ENCODE results near the gene TMEM38B. TPM values are rescaled to one million over a fixed set of nuclear protein-coding genes. Genes with fewer than 3 reads are reported as not detected.
"Not testable (repeated sequence)": the region's sequence is repeated elsewhere in the genome, so short reads cannot be mapped to it uniquely, and the experiment has no call there.

The TMEM38B gene
- total RNA-seq, 2 experiments from 2014 or later = 17.6 TPM

DNA sequence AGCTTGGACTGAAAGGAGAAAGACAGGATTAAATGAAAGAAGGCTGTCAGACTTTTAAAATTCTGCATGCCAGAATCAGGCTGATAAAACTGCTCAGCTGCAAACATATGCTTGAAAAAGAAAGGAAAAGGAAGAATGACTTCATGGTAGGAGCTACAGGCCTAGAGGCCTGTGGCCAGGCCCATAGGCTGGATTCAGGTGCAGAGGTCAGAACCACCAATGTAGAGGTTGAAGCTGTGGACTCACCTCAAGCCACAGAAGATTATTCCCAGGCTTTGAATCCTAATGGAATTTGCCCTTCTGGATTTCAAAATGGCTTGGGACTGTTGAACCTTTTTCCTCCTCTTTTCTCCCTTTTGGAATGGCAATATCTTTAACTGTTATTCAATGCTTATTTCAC is 47.7 kb downstream of the TMEM38B start:
- peaks cover 1% of the 10 kb centered on the region for H3K9me3 Mint-ChIP-seq
- H3K27ac Mint-ChIP-seq = no peak overlapping the region
- CTCF ChIA-PET = interaction anchor here (0.6 to 0.7 kb wide), 2 partner anchors 23 to 137 kb away, joined by 3 read pairs; no protein-coding TSS in a partner anchor
- DNase-seq = no peak
- H3K27me3 Mint-ChIP-seq (ENCODE audit: low read depth) = no peaks in the 10 kb centered on the region
- H3K4me3 Mint-ChIP-seq = no peak overlapping the region
- no peaks in the 10 kb centered on the region for H3K4me1 Mint-ChIP-seq (ENCODE audit: low read depth)
- intact Hi-C loops (cut with micrococcal nuclease) = no loop called here
- peaks cover 44% of the 10 kb centered on the region for H3K36me3 Mint-ChIP-seq (ENCODE audit: low read depth)

DNA sequence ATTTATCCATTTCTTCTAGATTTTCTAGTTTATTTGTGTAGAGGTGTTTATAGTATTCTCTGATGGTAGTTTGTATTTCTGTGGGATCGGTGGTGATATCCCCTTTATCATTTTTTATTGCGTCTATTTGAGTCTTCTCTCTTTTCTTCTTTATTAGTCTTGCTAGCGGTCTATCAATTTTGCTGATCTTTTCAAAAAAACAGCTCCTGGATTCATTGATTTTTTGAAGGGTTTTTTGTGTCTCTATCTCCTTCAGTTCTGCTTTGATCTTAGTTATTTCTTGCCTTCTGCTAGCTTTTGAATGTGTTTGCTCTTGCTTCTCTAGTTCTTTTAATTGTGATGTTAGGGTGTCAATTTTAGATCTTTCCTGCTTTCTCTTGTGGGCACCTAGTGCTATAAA is 53.0 kb downstream of the TMEM38B start:
- H3K27me3 Mint-ChIP-seq (ENCODE audit: low read depth); intact Hi-C loops (cut with micrococcal nuclease); CTCF ChIA-PET; H3K4me3 Mint-ChIP-seq; H3K27ac Mint-ChIP-seq; DNase-seq; H3K4me1 Mint-ChIP-seq (ENCODE audit: low read depth): not testable (repeated sequence)
- Mint-ChIP-seq H3K36me3 (ENCODE audit: low read depth) (peaks cover 54% of the 10 kb centered on the region), H3K9me3 (peaks cover 11% of the 10 kb centered on the region)

- H3K36me3 Mint-ChIP-seq (ENCODE audit: low read depth) = peaks cover 70% of the 10 kb centered on the region
- H3K4me3 Mint-ChIP-seq = no peak overlapping the region
- intact Hi-C loops (cut with micrococcal nuclease) = no loop called here
- no peak for DNase-seq
- H3K27me3 Mint-ChIP-seq (ENCODE audit: low read depth) = no peaks in the 10 kb centered on the region
- CTCF ChIA-PET = no interaction called here
- H3K9me3 Mint-ChIP-seq = peaks cover 33% of the 10 kb centered on the region
- H3K4me1 Mint-ChIP-seq (ENCODE audit: low read depth) = no peaks in the 10 kb centered on the region
- H3K27ac Mint-ChIP-seq = no peak overlapping the region
Measured at GRCh38 chr9:105751761-105752160, 57.4 kb downstream of the TMEM38B start.

DNA sequence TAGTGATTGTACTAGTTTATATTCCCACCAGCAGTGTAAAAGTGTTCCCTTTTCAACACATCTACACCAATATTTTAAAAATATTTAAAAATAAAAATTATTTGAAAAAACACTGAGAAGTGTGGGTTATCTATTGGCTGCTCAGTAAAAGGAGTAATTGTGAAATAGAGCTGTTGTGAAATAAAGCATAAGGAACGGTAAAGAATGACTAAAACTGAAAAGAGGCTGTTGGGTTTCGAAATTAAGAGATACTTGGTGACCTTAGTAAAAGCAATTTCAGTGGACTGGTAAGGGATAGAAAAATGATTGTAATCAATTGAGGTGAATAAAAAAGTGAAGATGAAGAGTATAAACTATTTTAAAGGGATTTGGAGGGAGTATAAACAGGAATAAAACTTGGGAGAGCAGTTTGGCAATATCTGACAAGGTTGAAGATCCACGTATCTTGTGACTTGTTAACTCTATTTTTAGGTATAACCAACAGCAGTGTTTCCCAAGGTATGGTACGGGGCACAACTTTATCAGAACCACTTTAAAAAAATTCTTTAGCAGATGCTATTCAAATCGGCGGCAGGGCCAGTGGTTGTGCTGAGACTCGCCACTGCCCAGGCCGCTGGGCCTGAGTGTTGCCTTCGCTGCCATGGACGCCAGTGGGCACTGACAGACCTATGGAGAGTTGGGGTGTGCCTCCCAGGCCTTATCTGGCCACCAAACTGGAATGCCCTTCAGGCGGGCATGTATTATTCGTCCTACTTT is 63.3 kb downstream of the TMEM38B start:
- no peak overlapping the region for H3K4me3 Mint-ChIP-seq
- no peak for DNase-seq
- H3K27me3 Mint-ChIP-seq (ENCODE audit: low read depth) = no peaks in the 10 kb centered on the region
- H3K9me3 Mint-ChIP-seq = peaks cover 45% of the 10 kb centered on the region
- peaks cover 45% of the 10 kb centered on the region for H3K36me3 Mint-ChIP-seq (ENCODE audit: low read depth)
- H3K4me1 Mint-ChIP-seq (ENCODE audit: low read depth) = no peaks in the 10 kb centered on the region
- H3K27ac Mint-ChIP-seq = no peak overlapping the region
- intact Hi-C loops (cut with micrococcal nuclease) = no loop called here
- CTCF ChIA-PET = no interaction called here

DNA sequence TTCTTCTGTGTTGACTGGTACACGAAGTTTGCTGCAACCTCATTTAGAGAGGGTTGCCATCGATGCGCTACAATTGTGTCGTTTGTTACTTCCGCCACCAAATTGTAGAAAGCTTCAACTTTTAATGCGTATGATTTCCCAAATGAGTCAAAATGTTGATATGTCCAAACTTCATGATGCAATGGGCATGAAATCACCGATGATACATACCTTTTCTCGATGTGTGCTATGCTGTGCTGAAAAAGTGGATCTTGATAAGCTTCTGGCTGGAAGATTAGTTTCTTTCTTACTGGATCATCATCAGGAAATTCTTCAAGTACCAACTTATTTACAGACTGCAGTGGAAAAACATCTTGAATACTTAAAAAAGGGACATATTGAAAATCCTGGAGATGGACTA is 65.7 kb downstream of the TMEM38B start:
- no peak overlapping the region for H3K27ac Mint-ChIP-seq
- H3K4me3 Mint-ChIP-seq = no peak overlapping the region
- intact Hi-C loops (cut with micrococcal nuclease) = no loop called here
- H3K9me3 Mint-ChIP-seq = peaks cover 25% of the 10 kb centered on the region
- H3K4me1 Mint-ChIP-seq (ENCODE audit: low read depth) = no peaks in the 10 kb centered on the region
- DNase-seq = no peak
- H3K27me3 Mint-ChIP-seq (ENCODE audit: low read depth) = no peaks in the 10 kb centered on the region
- peaks cover 30% of the 10 kb centered on the region for H3K36me3 Mint-ChIP-seq (ENCODE audit: low read depth)
- CTCF ChIA-PET = no interaction called here

GRCh38 chr9:105782561-105783494 is 88.5 kb downstream of the TMEM38B start:
- H3K27ac Mint-ChIP-seq = not testable (repeated sequence)

DNA sequence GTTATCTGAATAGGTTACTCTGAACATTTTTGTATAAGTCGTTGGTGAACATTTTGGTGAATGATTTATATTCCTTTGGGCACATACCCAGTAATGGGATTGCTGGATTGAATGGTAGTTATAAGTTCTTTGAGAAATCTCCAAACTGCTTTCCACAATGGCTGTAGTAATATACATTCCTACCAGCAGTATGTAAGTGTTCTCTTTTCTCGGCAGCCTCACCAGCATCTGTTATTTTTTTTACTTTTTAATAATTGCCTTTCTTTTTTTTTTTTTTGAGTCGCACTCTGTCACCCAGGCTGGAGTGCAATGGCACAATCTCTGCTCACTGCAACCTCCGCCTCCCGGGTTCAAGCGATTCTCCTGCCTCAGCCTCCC is 89.1 kb downstream of the TMEM38B start:
- H3K4me1 Mint-ChIP-seq (ENCODE audit: low read depth); intact Hi-C loops (cut with micrococcal nuclease); CTCF ChIA-PET; DNase-seq; H3K27ac Mint-ChIP-seq; H3K27me3 Mint-ChIP-seq (ENCODE audit: low read depth); H3K4me3 Mint-ChIP-seq: not testable (repeated sequence)
- H3K36me3 Mint-ChIP-seq (ENCODE audit: low read depth) = peaks cover 56% of the 10 kb centered on the region
- peaks cover 31% of the 10 kb centered on the region for H3K9me3 Mint-ChIP-seq

More at GRCh38 chr9:105782561-105783494, 88.5 kb downstream of the TMEM38B start:
- H3K4me3 Mint-ChIP-seq; H3K27me3 Mint-ChIP-seq (ENCODE audit: low read depth); DNase-seq; intact Hi-C loops (cut with micrococcal nuclease); H3K4me1 Mint-ChIP-seq (ENCODE audit: low read depth); CTCF ChIA-PET: not testable (repeated sequence)
- Mint-ChIP-seq H3K36me3 (ENCODE audit: low read depth) (peaks cover 52% of the 10 kb centered on the region), H3K9me3 (peaks cover 25% of the 10 kb centered on the region)

DNA sequence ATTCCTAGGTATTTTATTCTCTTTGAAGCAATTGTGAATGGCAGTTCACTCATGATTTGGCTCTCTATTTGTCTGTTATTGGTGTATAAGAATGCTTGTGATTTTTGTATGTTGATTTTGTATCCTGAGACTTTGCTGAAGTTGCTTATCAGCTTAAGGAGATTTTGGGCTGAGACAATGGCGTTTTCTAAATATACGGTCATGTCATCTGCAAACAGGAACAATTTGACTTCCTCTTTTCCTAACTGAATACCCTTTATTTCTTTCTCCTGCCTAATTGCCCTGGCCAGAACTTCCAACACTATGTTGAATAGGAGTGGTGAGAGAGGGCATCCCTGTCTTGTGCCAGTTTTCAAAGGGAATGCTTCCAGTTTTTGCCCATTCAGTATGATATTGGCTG is 92.5 kb downstream of the TMEM38B start:
- H3K4me1 Mint-ChIP-seq (ENCODE audit: low read depth); H3K4me3 Mint-ChIP-seq; DNase-seq; H3K27ac Mint-ChIP-seq; intact Hi-C loops (cut with micrococcal nuclease); H3K27me3 Mint-ChIP-seq (ENCODE audit: low read depth); CTCF ChIA-PET: not testable (repeated sequence)
- peaks cover 55% of the 10 kb centered on the region for H3K9me3 Mint-ChIP-seq
- peaks cover 82% of the 10 kb centered on the region for H3K36me3 Mint-ChIP-seq (ENCODE audit: low read depth)

DNA sequence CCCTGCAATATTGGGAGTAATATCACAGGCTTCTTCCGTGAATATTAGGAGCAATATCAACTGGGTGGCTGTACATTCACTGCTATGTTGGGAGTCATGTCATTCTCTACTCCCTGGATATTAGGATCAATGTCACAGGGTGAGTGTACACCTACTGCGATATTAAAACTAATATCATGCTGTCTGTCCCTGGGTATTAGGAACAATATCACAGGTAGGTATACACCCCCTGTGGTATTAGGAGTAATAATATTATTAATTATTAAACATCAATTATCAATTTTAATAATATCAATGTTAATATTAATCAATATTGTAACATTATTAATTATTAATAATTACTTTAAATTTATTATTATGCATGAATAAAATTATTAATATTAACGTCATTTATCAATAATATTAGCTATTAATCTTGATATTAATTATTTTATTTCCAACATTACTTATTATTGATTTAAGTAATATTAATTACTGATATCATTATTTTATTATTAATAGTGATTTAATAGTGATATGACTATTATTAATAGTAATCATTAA is 121.9 kb downstream of the TMEM38B start:
- no peak for DNase-seq
- Mint-ChIP-seq H3K4me1 (ENCODE audit: low read depth) (no peaks in the 10 kb centered on the region), H3K36me3 (ENCODE audit: low read depth) (no peaks in the 10 kb centered on the region), H3K27me3 (ENCODE audit: low read depth) (no peaks in the 10 kb centered on the region), H3K9me3 (peaks cover 22% of the 10 kb centered on the region), H3K27ac (no peak overlapping the region), H3K4me3 (no peak overlapping the region)
- CTCF ChIA-PET = no interaction called here
- intact Hi-C loops (cut with micrococcal nuclease) = no loop called here

DNA sequence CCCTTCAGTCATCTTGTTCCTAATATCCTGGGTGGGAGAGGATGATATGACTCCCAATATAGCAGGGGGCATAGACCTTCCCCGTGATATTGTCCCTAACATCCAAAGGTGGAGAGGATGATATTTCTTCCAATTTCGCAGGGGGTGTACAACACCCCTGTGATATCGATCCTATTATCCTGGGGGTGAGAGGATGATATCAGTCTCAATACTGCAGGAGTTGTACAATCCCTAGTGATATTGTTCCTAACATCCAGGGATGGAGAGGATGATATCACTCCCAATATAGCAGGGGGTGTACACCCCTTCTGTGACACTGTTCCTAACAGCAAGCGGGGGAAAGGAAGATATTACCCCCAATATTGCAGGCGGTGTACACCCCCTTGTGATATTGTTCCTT is 122.6 kb downstream of the TMEM38B start:
- intact Hi-C loops (cut with micrococcal nuclease) = no loop called here
- H3K4me3 Mint-ChIP-seq = no peak overlapping the region
- no peak for DNase-seq

GRCh38 chr9:105818903-105819302 is 124.6 kb downstream of the TMEM38B start:
- Mint-ChIP-seq H3K9me3 (peaks cover 31% of the 10 kb centered on the region), H3K4me1 (ENCODE audit: low read depth) (no peaks in the 10 kb centered on the region), H3K27me3 (ENCODE audit: low read depth) (no peaks in the 10 kb centered on the region), H3K27ac (no peak overlapping the region), H3K4me3 (no peak overlapping the region), H3K36me3 (ENCODE audit: low read depth) (no peaks in the 10 kb centered on the region)
- intact Hi-C loops (cut with micrococcal nuclease) = no loop called here
- no peak for DNase-seq
- CTCF ChIA-PET = no interaction called here

More for the DNA sequence above, 122.6 kb downstream of the TMEM38B start:
- H3K27ac Mint-ChIP-seq = no peak overlapping the region
- CTCF ChIA-PET = no interaction called here
- no peaks in the 10 kb centered on the region for H3K27me3 Mint-ChIP-seq (ENCODE audit: low read depth)
- no peaks in the 10 kb centered on the region for H3K4me1 Mint-ChIP-seq (ENCODE audit: low read depth)
- no peaks in the 10 kb centered on the region for H3K36me3 Mint-ChIP-seq (ENCODE audit: low read depth)
- H3K9me3 Mint-ChIP-seq = peaks cover 22% of the 10 kb centered on the region

DNA sequence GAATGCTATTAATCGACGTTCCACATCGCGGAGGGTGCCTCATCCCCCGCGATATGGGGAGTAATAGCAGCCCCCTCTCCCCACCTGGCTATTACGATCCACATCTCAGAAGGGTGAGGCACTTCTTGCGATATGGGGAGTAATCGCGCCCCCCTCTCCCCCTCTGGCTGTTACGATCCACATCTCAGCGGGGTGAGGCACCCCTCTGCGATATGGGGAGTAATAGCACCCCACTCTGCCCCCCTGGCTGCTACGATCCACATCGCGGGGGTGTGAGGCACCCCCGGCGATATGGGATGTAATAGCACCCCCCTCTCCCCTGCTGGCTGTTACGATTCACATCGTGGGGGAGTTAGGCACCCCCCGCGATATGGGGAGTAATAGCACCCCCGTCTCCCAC is 128.5 kb downstream of the TMEM38B start:
- no peaks in the 10 kb centered on the region for H3K27me3 Mint-ChIP-seq (ENCODE audit: low read depth)
- no peaks in the 10 kb centered on the region for H3K36me3 Mint-ChIP-seq (ENCODE audit: low read depth)
- no peak overlapping the region for H3K4me3 Mint-ChIP-seq
- no peak overlapping the region for H3K27ac Mint-ChIP-seq
- no peaks in the 10 kb centered on the region for H3K4me1 Mint-ChIP-seq (ENCODE audit: low read depth)
- H3K9me3 Mint-ChIP-seq = peaks cover 24% of the 10 kb centered on the region
- DNase-seq = no peak
- intact Hi-C loops (cut with micrococcal nuclease) = no loop called here
- CTCF ChIA-PET = no interaction called here
